GM12891 (cell line): ENCODE results near the gene CCL1.

Experiments
- DNase-seq: peaks from one replicate; pipeline ENCODE4 v3.0.0; 2011; ENCODE audit warnings: low spot score; ENCODE audit not compliant: insufficient read length
- FAIRE-seq: peaks from 2 replicates; lab custom pipeline; 2011; peaks lifted over from hg19 to GRCh38; lab: Jason Lieb, UNC
- PAX5 ChIP-seq: IDR thresholded peaks from 2 replicates; pipeline ENCODE4 v1.6.1; 2011; ENCODE audit warnings: low read length, moderate library complexity, mild to moderate bottlenecking; ENCODE audit not compliant: insufficient read depth, severe bottlenecking
- POLR2A ChIP-seq: IDR thresholded peaks from 2 replicates; pipeline ENCODE4 v1.6.1; 2011; ENCODE audit warnings: low read depth, low read length, control low read depth
- POLR2AphosphoS5 ChIP-seq: IDR thresholded peaks from 2 replicates; pipeline ENCODE4 v1.6.1; 2011; ENCODE audit warnings: low read depth, low read length, control low read depth
- POU2F2 ChIP-seq: IDR thresholded peaks from 2 replicates; pipeline ENCODE4 v1.6.1; 2011; ENCODE audit warnings: low read depth, mild to moderate bottlenecking, control low read depth, low read length, moderate library complexity
- SPI1 ChIP-seq: IDR thresholded peaks from 2 replicates; pipeline ENCODE4 v1.6.1; 2011; ENCODE audit warnings: low read depth, low read length, control low read depth
- TAF1 ChIP-seq: IDR thresholded peaks from 2 replicates; pipeline ENCODE4 v1.6.1; 2011; ENCODE audit warnings: low read depth, low read length, control low read depth

CCL1 gene

DNA sequence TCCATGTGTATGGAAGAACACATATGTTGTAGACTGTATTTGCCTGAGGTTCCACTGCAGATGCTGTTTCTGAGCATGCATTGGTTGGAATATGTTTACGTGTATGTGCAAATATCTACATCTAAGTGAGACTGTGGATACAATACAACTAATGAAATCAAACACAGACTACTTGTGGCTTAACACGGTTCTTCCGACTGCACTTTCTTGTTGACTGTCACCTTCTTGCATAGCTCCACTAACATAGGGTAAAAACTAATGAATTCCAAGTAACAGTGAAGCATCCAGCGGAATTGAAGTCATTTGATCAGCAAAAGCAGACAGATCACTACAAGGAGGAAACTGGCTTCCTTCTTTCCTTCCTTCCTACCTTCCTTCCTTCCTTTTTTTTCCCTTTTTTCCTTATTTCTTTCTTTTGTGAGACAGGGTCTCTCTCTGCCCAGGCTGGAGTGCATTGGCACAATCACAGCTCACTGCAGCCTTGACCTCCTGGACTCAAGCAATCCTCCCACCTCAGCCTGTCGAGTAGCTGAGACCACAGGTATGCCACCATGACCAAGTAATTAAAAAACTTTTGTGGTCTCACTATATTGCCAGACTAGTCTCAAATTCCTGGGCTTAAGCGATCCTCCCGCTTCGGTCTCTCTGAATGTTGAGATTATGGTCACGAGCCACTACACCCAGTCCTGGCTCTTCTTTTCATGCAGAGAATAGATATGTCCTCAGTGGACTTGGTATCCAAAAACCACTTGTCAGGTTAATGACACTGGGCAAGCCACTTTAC, 22.0 kb upstream of the CCL1 start:
- no peak for DNase-seq
- TF ChIP-seq POLR2AphosphoS5 (no peak), SPI1 (no peak), TAF1 (no peak), PAX5 (no peak), POU2F2 (no peak), POLR2A (no peak)
- no peak for FAIRE-seq

DNA sequence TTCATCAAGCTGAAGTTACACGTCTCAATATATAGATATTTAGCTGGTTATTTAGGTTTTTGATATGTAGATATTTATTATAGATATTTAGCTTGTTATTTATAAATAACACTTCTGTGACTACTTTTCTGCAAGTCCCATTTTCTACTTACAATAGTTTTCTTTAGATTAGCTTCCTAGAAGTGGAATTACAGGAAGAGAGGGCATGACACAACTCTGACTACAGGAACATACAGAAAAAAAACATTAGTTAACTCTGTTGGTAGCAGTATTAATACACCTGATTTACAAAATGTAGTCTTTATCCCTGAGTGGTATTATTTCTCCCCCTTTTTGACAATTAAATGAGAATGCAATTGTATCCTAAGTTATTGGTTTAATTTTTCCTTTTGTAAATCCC, 21.2 kb upstream of the CCL1 start:
- DNase-seq: no peak
- FAIRE-seq: no peak
- no peak for TF ChIP-seq POU2F2
- no peak for TF ChIP-seq PAX5
- TF ChIP-seq TAF1: no peak
- no peak for TF ChIP-seq SPI1
- no peak for TF ChIP-seq POLR2A
- TF ChIP-seq POLR2AphosphoS5: no peak

DNA sequence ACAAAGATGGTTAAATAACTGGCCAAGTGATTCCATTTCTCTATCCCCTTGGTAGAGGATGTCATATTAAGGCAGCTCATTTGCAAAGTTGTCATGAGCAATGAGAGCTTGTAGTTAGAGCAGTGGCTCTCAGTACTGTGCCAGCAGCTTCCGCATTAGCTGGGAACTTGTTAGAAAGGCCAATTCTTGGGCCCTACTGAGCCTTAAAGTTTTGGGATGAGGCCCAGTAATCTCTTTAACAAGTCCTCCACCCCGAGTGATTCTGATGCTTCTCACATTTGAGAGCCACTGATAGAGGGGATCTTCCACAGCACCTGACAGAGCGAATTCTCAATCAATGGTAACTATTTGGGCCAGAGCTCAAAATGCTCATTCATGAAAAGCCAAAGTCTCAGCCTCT, 20.2 kb upstream of the CCL1 start:
- DNase-seq (no peak), FAIRE-seq (no peak)
- TF ChIP-seq TAF1: no peak
- TF ChIP-seq PAX5: no peak
- TF ChIP-seq SPI1: no peak
- no peak for TF ChIP-seq POLR2AphosphoS5
- TF ChIP-seq POU2F2: no peak
- no peak for TF ChIP-seq POLR2A

DNA sequence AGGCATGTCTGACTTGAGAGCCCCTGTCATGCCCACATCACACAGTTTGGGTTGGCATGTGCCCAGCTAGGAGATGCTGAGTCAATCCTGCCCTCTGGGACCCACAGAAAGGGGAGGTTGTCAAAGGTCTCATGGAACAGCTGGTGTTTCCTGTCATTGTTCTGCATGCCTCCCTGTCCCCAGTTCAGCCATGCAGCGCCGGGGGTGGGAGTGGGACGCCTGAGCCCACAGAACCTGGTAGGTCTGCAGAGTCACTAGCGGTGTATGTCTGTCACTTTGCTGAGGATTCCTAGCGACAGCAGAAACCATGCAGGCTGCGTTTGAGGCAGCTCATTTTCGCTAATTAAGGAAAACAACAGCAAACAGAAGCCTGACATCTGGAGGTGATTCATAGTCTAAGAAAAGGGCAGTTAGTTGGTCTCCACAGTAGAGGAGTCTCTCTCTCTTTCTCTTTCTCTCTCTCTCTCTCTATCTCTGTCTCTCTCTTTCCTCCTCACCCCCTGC, 19.6 kb upstream of the CCL1 start:
- no peak for DNase-seq
- FAIRE-seq: no peak
- TF ChIP-seq POLR2A (no peak), PAX5 (no peak), SPI1 (no peak), POLR2AphosphoS5 (no peak), POU2F2 (no peak), TAF1 (no peak)

DNA sequence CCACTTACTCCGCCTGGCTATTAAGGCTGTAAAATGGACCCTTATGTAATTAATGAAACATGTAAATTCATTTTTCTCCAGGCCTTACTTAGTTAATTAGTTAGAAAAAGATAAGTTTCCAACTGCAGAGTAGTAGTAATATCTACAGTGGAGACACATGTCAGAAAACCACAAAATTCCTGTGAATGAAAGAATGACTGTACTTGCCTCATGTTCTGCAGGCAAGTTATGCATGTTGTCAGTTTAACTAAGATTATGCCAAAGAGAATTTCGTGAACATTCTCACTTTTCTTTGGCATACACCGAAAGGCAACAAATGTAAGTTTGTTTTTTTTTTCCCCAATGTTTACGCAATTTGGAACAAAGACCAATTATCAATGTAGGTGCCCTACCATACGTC, 16.8 kb upstream of the CCL1 start:
- no peak for DNase-seq
- FAIRE-seq: no peak
- no peak for TF ChIP-seq POLR2A
- TF ChIP-seq POU2F2: no peak
- no peak for TF ChIP-seq SPI1
- no peak for TF ChIP-seq POLR2AphosphoS5
- TF ChIP-seq PAX5: no peak
- no peak for TF ChIP-seq TAF1

DNA sequence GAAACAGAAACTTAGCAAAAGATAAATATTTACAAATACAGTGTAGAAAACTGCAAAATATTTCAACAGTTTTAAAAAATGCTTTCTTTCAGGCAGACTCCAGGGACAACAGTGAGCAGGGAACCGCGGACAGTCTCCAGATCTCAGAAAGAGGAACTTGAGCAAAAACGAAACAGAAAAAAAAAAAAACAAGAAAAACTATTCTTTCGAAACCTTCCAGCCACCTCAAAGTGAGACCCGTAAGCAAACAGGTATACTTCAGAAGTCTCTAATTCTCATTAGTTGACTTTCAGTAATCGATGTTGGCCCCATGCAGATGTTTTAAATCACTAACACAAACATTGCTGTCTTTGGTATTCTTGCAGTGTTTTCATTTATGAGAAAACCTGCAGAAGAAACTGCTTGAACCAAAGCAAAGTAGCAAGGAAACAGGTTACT, 15.7 kb upstream of the CCL1 start:
- peak; percentile 61 for FAIRE-seq
- peak; percentile 41 for DNase-seq

DNA sequence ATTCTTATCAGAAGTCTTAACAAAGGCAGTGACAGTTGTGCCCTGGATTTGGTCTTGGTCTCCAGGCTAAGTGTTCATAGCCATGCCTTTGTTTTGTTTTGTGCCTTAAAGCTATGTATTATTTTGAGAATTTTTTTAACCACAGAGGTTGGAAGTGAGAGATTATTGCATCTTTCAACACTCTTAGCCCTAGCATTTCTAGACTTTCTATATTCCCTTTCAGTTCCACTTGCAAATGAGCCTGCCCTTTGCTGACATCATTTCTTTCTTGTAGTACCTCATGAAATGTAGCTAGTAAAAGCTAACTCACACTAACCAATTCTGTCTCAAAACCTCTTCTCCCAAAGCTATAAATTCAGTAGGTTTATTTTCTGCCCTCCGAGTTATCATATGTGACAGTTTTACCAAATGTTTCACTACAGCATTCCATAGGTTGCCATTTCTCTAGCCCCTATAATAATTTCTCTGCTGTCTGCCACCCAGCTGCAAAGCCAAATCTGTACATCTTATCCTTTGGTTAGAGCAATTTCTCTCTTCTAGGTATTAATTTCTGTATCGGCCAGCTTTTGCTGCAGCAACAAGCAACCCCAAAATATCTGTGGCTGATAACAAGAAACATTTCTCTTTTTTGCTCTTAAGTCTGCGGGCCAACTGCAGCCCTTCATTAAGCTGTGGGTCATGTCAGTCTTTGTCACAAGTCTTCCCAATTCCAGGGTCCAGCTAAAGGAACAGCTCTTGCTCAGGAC, 14.2 kb upstream of the CCL1 start:
- FAIRE-seq (no peak), DNase-seq (no peak)
- TF ChIP-seq POLR2A (no peak), TAF1 (no peak), POU2F2 (no peak), SPI1 (0 out of 2 replicates have a peak, but pooled peaks have one; percentile 23)

More for the DNA sequence above, 15.7 kb upstream of the CCL1 start:
- TF ChIP-seq PAX5 (no peak), SPI1 (peak; percentile 84)

DNA sequence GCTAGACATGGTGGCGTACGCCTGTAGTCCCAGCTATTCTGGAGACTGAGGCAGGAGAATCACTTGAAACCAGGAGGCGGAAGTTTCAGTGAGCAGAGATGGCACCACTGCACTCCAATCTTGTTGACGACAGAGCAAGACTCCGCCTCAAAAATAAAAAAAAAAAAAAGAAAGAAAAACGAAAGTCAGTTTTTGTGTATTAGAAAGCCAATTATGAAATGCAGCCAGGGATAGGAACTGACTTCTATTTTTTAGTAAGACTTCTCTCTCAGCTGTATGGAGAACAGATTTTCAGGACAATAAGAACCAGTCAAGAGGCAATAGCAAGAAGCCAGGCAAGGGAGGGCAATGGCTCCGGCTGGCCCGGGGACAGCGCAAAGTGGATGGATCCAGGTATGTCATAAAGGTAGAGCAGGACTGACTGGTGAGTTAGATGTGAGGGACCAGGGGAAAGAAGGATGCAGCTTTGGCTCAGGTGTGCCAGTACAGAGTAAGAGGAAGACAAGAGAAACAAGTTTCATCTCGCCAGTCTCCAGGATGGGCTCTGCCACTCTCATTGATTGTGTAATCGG, 12.5 kb upstream of the CCL1 start:
- TF ChIP-seq POLR2A (no peak), TAF1 (no peak), POLR2AphosphoS5 (no peak), POU2F2 (no peak), PAX5 (no peak), SPI1 (no peak)
- DNase-seq (no peak), FAIRE-seq (no peak)

DNA sequence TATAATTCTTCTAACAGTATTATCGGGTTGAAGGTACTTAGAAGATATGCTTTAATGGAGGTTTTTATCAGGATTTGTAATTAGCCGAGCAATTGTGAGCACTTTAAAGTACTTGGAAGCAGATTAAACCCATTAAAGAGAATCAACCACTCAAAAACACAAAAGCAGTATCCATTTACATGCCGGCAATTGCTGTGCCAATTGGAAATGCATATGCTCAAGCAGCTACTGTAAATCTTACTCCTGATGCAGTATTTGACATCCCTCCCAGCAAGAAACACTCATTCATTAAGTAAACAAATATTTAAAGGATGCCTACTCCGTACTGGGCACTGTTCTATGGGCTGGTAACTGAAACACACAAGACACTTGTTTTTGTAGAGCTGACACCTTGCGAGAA, 11.4 kb upstream of the CCL1 start:
- FAIRE-seq: no peak

More for the DNA sequence above, 11.4 kb upstream of the CCL1 start:
- DNase-seq: no peak
- TF ChIP-seq POU2F2 (no peak), POLR2A (no peak), SPI1 (no peak), PAX5 (no peak), TAF1 (no peak), POLR2AphosphoS5 (no peak)
